ENCODE measurements around the gene CDC25B.

The CDC25B gene

DNA sequence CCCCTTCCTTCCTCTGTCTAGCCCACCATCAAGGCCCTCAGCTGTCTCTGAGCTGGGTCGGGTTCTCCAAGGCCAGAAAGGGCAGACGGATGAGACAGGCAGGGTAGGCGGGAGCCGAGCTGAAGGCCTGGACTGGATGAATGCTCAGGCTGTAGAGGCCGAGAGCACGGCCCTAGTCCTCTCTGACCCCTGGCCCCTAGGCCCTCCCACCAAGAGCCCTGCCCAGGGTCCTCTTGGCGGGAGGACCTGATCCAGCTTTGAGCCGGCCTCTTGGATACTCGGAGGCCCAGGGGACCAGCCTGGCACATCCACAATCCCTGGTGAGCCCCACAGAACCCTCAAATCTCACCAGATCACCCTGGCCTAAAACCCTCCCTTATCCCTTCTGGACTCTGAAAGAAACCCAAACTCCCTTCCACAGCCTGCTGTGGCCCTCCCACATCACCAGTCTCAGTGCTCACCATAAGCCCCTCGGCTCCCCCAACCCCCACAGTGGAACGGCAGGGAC is 36.7 kb upstream of the CDC25B start:
- no peak for TF ChIP-seq MAX (IDR thresholded peaks at IDR 0.05; ENCODE audit: low read depth, low read length)
- no peak for TF ChIP-seq MYC (IDR thresholded peaks at IDR 0.05; ENCODE audit: low read depth, low read length)
- TF ChIP-seq POLR2A (IDR thresholded peaks at IDR 0.05; ENCODE audit: extremely low read depth, insufficient read length) = no peak
- TF ChIP-seq, protein P1, sequence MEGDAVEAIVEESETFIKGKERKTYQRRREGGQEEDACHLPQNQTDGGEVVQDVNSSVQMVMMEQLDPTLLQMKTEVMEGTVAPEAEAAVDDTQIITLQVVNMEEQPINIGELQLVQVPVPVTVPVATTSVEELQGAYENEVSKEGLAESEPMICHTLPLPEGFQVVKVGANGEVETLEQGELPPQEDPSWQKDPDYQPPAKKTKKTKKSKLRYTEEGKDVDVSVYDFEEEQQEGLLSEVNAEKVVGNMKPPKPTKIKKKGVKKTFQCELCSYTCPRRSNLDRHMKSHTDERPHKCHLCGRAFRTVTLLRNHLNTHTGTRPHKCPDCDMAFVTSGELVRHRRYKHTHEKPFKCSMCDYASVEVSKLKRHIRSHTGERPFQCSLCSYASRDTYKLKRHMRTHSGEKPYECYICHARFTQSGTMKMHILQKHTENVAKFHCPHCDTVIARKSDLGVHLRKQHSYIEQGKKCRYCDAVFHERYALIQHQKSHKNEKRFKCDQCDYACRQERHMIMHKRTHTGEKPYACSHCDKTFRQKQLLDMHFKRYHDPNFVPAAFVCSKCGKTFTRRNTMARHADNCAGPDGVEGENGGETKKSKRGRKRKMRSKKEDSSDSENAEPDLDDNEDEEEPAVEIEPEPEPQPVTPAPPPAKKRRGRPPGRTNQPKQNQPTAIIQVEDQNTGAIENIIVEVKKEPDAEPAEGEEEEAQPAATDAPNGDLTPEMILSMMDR (IDR thresholded peaks at IDR 0.05; ENCODE audit: low read depth, low read length) = no peak
- DNase-seq (ENCODE audit: low read depth) = no peak
- H3K4me3 ChIP-seq (ENCODE audit: low read depth, low read length) = no peak overlapping the region

GRCh38 chr20:3759884-3760283 is 36.2 kb upstream of the CDC25B start:
- H3K4me3 ChIP-seq (ENCODE audit: low read depth, low read length) = no peak overlapping the region
- DNase-seq (ENCODE audit: low read depth) = no peak
- TF ChIP-seq, protein P1 (IDR thresholded peaks at IDR 0.05; ENCODE audit: low read depth, low read length) = no peak
- TF ChIP-seq MAX (IDR thresholded peaks at IDR 0.05; ENCODE audit: low read depth, low read length) = no peak
- no peak for TF ChIP-seq MYC (IDR thresholded peaks at IDR 0.05; ENCODE audit: low read depth, low read length)
- TF ChIP-seq POLR2A (IDR thresholded peaks at IDR 0.05; ENCODE audit: extremely low read depth, insufficient read length) = no peak

- TF ChIP-seq MAX (IDR thresholded peaks at IDR 0.05; ENCODE audit: low read depth, low read length) (no peak), POLR2A (IDR thresholded peaks at IDR 0.05; ENCODE audit: extremely low read depth, insufficient read length) (no peak), MYC (IDR thresholded peaks at IDR 0.05; ENCODE audit: low read depth, low read length) (no peak)
- TF ChIP-seq, protein P1 (IDR thresholded peaks at IDR 0.05; ENCODE audit: low read depth, low read length) = no peak
- H3K4me3 ChIP-seq (ENCODE audit: low read depth, low read length) = no peak overlapping the region
- no peak for DNase-seq (ENCODE audit: low read depth)
Measured at GRCh38 chr20:3760655-3761348, 35.3 kb upstream of the CDC25B start.

DNA sequence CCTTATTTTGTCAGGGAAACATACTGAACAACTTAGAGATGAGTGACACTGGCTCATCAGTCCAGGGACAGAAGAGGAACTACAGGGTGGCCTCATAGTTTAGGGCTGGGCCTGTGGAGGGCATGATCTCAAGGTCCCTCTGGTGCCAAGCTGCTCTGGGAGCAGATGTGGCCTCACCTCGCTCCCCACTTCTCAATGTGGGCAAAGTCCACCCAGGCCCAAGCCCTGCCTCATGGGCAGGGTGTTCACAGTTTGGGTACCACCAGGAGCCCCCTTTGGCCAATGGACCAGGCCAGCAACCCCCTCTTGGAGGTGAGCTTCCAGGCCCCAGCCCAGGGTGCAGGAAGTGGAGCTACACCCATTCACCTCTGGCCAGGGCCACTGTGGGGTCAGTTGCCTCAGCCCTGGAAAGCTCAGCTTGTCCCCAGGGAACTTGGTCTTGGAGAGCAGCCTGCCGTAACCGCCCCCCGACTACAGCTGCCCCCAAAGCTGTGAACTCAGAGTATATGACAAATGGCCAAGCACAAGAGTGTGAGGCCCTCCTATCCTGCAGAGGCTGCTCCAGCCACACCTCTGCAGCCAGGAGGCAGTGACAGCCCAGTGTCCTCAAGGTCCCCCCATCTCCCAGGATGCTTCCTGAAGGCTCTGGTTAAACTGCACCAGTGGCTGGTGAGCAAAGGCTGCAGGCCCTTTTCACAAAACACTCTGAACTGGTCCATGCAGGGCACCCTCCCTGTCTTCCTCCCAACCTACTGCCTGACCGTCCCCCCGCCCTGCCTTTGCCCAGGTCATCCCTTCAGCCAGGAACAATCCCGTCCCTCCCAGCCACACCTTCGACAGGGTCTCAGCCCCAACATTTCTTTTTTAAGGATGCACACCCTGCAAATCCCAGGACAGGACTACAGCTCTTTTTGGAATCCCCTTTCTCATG is 32.2 kb upstream of the CDC25B start:
- no peak for TF ChIP-seq MYC (IDR thresholded peaks at IDR 0.05; ENCODE audit: low read depth, low read length)
- no peak; the same call in 1 of the 2 replicates for TF ChIP-seq MAX (IDR thresholded peaks at IDR 0.05; ENCODE audit: low read depth, low read length)
- TF ChIP-seq POLR2A (IDR thresholded peaks at IDR 0.05; ENCODE audit: extremely low read depth, insufficient read length) = no peak
- TF ChIP-seq, protein P1 (IDR thresholded peaks at IDR 0.05; ENCODE audit: low read depth, low read length) = no peak
- H3K4me3 ChIP-seq (ENCODE audit: low read depth, low read length) = no peak overlapping the region
- peak; percentile 58 for DNase-seq (ENCODE audit: low read depth)

DNA sequence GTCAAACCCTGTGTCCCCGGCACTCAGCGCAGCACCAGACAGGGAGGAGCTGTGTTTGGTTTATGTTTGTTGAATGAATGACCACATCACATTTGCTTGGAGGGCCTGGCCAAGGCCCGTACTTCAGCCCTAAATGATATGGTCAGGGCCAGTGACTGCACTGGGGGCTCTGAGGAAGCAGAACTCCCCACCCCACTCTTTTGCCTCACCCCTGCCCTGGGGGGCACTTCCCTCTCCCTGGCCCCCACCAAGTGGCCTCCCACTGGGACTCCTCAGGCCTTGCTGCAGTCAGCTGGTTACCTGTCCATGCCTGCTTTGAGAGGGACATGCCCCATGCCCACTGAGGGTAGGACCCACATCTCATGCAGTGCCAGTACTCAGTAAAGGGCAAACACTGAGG is 31.5 kb upstream of the CDC25B start:
- H3K4me3 ChIP-seq (ENCODE audit: low read depth, low read length) = no peak overlapping the region
- TF ChIP-seq MYC (IDR thresholded peaks at IDR 0.05; ENCODE audit: low read depth, low read length) (no peak), MAX (IDR thresholded peaks at IDR 0.05; ENCODE audit: low read depth, low read length) (no peak), POLR2A (IDR thresholded peaks at IDR 0.05; ENCODE audit: extremely low read depth, insufficient read length) (no peak)
- TF ChIP-seq, protein P1 (IDR thresholded peaks at IDR 0.05; ENCODE audit: low read depth, low read length) = no peak
- no peak for DNase-seq (ENCODE audit: low read depth)

All from NB4 (cell line).